SK-N-SH treated with all-trans-retinoic acid at 6 μM for 48 hours (cell line): Measurements from ENCODE around the gene HOXC9.

Experiments
- ATAC-seq: fragments of 200-7000 bp; cut with Tn5 transposase; 3 replicates; pipeline ENCODE4 v1.9.1; 2020; ENCODE audit warnings: mild to moderate bottlenecking, moderate library complexity
- ARNTL ChIP-seq: fragments of 450-650 bp; formaldehyde crosslinking; IDR thresholded peaks from 2 replicates; pipeline ENCODE4 v1.5.0; 2020; ENCODE audit warnings: low read depth, mild to moderate bottlenecking, moderate library complexity, borderline replicate concordance
- BACH2 ChIP-seq: fragments of 250-450 bp; sonication (Bioruptor Pico); IDR thresholded peaks from 2 replicates; pipeline ENCODE4 v1.9.0; 2021; ENCODE audit warnings: mild to moderate bottlenecking, borderline replicate concordance
- ESRRG ChIP-seq: fragments of 250-450 bp; sonication (Bioruptor Pico); IDR thresholded peaks from 2 replicates; pipeline ENCODE4 v1.6.1; 2021; ENCODE audit warnings: mild to moderate bottlenecking
- GLIS3 ChIP-seq: fragments of 250-450 bp; sonication (Bioruptor Pico); IDR thresholded peaks from 2 replicates; pipeline ENCODE4 v1.5.0; 2020; ENCODE audit warnings: mild to moderate bottlenecking, moderate library complexity
- ISL1 ChIP-seq: fragments of 250-450 bp; sonication (Bioruptor Pico); IDR thresholded peaks from 2 replicates; pipeline ENCODE4 v2.1.2; 2022; ENCODE audit warnings: mild to moderate bottlenecking, moderate library complexity
- PPARA ChIP-seq: fragments of 250-450 bp; sonication (Bioruptor Pico); IDR thresholded peaks from 2 replicates; pipeline ENCODE4 v1.5.0; 2020; ENCODE audit warnings: mild to moderate bottlenecking, borderline replicate concordance
- SNAI2 ChIP-seq: fragments of 250-450 bp; sonication (Bioruptor Pico); IDR thresholded peaks from 2 replicates; pipeline ENCODE4 v1.5.0; 2020; ENCODE audit warnings: mild to moderate bottlenecking, moderate library complexity
- TCF4 ChIP-seq: fragments of 250-450 bp; sonication (Bioruptor Pico); IDR thresholded peaks from 2 replicates; pipeline ENCODE4 v1.8.0; 2021; ENCODE audit warnings: mild to moderate bottlenecking, moderate library complexity, borderline replicate concordance
- TOX ChIP-seq: fragments of 250-450 bp; sonication (Bioruptor Pico); IDR thresholded peaks from 2 replicates; pipeline ENCODE4 v1.8.0; 2021; ENCODE audit warnings: mild to moderate bottlenecking, moderate library complexity, borderline replicate concordance
- ZC3H10 ChIP-seq: fragments of 250-450 bp; sonication (Bioruptor Pico); IDR thresholded peaks from 2 replicates; pipeline ENCODE4 v1.5.1; 2021; ENCODE audit warnings: mild to moderate bottlenecking, moderate library complexity
- ZFP3 ChIP-seq: fragments of 250-450 bp; sonication (Bioruptor Pico); IDR thresholded peaks from 2 replicates; pipeline ENCODE4 v1.5.0; 2020; ENCODE audit warnings: mild to moderate bottlenecking, moderate library complexity
- ZFP30 ChIP-seq: fragments of 450-650 bp; formaldehyde crosslinking; IDR thresholded peaks from 2 replicates; pipeline ENCODE4 v1.5.0; 2022; ENCODE audit warnings: mild to moderate bottlenecking, moderate library complexity
- ZNF565 ChIP-seq: fragments of 450-650 bp; formaldehyde crosslinking; conservative IDR thresholded peaks from 2 replicates; pipeline ENCODE4 v1.5.0; 2020; ENCODE audit warnings: low read depth, mild to moderate bottlenecking, moderate library complexity
- ZNF70 ChIP-seq: fragments of 450-650 bp; formaldehyde crosslinking; IDR thresholded peaks from 2 replicates; pipeline ENCODE4 v1.5.0; 2020; ENCODE audit warnings: mild to moderate bottlenecking, moderate library complexity
- ZNF8 ChIP-seq: fragments of 450-650 bp; formaldehyde crosslinking; IDR thresholded peaks from 2 replicates; pipeline ENCODE4 v1.5.0; 2020; ENCODE audit warnings: mild to moderate bottlenecking, moderate library complexity
- TF ChIP-seq, protein P1 (sequence below): fragments of 250-450 bp; sonication (Bioruptor Pico); IDR thresholded peaks from 2 replicates; pipeline ENCODE4 v1.8.0; 2021; ENCODE audit warnings: low read depth, mild to moderate bottlenecking, moderate library complexity, borderline replicate concordance
- TF ChIP-seq, protein P2 (sequence below): fragments of 250-450 bp; sonication (Bioruptor Pico); IDR thresholded peaks from 2 replicates; pipeline ENCODE4 v1.5.1; 2020; ENCODE audit warnings: low read depth, mild to moderate bottlenecking, moderate library complexity
- TF ChIP-seq, protein P3 (sequence below): fragments of 250-450 bp; sonication (Bioruptor Pico); IDR thresholded peaks from 2 replicates; pipeline ENCODE4 v1.8.0; 2020; ENCODE audit warnings: mild to moderate bottlenecking, moderate library complexity, borderline replicate concordance
- TF ChIP-seq, protein P4 (sequence below): fragments of 250-450 bp; sonication (Bioruptor Pico); IDR thresholded peaks from 2 replicates; pipeline ENCODE4 v1.5.1; 2021; ENCODE audit warnings: mild to moderate bottlenecking, moderate library complexity
- TF ChIP-seq, protein P5 (sequence below): fragments of 250-450 bp; sonication (Bioruptor Pico); IDR thresholded peaks from 2 replicates; pipeline ENCODE4 v1.5.0; 2020; ENCODE audit warnings: mild to moderate bottlenecking, moderate library complexity

HOXC9 gene

DNA sequence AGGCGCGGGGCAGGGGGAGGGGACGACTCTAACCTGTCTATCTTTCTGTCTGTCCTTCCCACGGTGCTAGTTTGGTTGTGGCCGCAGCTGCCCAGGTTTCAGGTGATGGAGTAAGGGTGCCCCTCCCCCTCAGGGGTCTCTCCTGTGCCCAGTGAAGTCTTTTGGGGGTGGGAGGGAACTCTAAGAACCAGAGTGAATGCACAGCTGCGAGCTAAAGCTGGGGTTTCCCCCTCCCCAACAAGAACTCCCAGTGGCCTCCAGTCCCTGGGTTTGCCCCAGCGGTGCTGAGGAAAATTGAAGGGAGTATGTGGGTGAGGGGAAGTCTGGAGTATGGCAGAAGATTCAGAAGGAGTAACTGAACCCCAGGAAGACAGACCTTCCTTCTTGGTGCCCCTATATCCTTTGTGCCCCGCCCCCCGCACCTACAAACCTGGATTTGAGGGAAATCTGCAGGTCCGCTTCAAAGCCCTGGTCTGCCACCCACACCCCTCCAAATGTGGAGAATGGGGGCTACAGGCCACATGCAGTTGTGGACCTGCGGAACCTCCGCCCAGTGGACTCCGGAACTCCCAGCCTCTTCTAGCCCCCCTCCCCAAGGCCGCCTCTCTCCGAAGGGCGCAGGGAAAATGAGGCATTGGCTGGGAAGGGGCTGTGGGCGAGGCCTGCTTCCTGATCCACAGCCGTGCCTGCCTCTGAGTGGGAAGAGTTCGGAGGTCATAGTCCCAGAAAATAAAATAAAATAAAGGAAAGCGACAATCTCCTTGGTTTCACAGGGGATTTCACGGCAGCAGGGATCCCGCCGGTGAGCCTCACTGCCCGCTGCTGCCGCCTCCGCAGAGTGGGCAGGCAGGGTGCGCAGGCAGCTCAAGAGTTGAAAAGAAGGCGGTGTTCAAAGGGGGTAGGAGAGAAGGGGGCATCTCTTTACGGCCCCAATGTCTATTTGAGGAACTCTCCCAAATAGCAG, 3.4 kb upstream of the HOXC9 start:
- no peak for ATAC-seq
- no peak for TF ChIP-seq SNAI2 (CRISPR knock-in tag)
- TF ChIP-seq TOX = no peak
- no peak for TF ChIP-seq GLIS3 (CRISPR knock-in tag)
- TF ChIP-seq, protein P1, sequence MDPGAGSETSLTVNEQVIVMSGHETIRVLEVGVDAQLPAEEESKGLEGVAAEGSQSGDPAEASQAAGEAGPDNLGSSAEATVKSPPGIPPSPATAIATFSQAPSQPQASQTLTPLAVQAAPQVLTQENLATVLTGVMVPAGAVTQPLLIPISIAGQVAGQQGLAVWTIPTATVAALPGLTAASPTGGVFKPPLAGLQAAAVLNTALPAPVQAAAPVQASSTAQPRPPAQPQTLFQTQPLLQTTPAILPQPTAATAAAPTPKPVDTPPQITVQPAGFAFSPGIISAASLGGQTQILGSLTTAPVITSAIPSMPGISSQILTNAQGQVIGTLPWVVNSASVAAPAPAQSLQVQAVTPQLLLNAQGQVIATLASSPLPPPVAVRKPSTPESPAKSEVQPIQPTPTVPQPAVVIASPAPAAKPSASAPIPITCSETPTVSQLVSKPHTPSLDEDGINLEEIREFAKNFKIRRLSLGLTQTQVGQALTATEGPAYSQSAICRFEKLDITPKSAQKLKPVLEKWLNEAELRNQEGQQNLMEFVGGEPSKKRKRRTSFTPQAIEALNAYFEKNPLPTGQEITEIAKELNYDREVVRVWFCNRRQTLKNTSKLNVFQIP (CRISPR knock-in tag) = no peak
- TF ChIP-seq ZNF565 (CRISPR knock-in tag) = no peak
- no peak for TF ChIP-seq ZNF70 (CRISPR knock-in tag)
- TF ChIP-seq, protein P2, sequence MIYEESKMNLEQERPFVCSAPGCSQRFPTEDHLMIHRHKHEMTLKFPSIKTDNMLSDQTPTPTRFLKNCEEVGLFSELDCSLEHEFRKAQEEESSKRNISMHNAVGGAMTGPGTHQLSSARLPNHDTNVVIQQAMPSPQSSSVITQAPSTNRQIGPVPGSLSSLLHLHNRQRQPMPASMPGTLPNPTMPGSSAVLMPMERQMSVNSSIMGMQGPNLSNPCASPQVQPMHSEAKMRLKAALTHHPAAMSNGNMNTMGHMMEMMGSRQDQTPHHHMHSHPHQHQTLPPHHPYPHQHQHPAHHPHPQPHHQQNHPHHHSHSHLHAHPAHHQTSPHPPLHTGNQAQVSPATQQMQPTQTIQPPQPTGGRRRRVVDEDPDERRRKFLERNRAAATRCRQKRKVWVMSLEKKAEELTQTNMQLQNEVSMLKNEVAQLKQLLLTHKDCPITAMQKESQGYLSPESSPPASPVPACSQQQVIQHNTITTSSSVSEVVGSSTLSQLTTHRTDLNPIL (CRISPR knock-in tag) = no peak
- TF ChIP-seq, protein P3, sequence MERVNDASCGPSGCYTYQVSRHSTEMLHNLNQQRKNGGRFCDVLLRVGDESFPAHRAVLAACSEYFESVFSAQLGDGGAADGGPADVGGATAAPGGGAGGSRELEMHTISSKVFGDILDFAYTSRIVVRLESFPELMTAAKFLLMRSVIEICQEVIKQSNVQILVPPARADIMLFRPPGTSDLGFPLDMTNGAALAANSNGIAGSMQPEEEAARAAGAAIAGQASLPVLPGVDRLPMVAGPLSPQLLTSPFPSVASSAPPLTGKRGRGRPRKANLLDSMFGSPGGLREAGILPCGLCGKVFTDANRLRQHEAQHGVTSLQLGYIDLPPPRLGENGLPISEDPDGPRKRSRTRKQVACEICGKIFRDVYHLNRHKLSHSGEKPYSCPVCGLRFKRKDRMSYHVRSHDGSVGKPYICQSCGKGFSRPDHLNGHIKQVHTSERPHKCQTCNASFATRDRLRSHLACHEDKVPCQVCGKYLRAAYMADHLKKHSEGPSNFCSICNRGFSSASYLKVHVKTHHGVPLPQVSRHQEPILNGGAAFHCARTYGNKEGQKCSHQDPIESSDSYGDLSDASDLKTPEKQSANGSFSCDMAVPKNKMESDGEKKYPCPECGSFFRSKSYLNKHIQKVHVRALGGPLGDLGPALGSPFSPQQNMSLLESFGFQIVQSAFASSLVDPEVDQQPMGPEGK = no peak
- TF ChIP-seq PPARA (CRISPR knock-in tag) = no peak

DNA sequence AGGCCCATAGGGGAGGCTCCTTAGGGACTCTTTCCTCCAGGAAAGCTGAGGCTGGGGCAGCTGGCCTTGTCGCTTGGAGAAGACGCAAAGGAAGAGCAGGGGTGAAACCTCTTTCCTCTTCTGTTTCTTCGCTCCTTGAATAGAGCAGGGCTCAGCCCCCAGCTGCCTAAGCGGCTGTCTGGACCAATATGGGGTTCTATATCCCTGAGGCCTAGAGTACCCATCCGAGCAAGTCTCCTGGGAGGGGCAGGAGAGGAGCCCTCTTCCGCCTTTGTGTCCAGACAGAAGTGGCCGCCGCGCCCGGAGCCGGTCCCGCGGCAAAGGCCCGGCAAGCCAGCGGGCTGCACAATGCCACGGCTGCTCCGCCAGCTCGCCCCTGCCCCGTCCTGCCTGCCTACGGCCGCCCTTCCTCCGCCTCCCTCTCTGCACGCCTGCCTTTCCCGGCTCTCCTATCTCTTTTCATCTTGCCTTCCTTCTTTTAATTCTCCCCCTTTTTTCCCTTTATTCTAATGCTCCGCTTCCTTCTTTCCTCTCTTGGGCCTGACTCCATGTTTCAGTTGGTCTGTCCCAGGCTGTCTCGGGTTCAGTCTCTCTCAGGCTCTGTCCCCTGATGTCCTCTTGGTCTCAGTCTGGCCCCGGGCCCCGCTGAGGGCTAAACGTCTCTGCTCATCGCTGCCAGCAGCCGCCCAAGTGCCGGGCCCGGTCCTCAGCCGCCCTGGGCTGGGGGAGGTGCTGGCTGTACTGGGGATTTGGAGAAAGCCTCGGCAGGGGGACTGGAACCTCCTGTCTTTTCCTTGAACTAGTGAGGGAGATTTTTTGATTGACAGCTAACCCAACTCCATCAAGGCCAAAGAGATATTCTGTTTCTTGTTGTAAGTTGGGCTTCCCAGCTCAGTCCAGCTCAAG, 2.5 kb upstream of the HOXC9 start:
- TF ChIP-seq ZNF8 (CRISPR knock-in tag) (no peak), ESRRG (no peak), ZFP30 (CRISPR knock-in tag) (no peak), BACH2 (CRISPR knock-in tag) (no peak), TOX (no peak), GLIS3 (CRISPR knock-in tag) (no peak), ISL1 (CRISPR knock-in tag) (no peak), PPARA (CRISPR knock-in tag) (no peak), ARNTL (CRISPR knock-in tag) (no peak), ZNF565 (CRISPR knock-in tag) (no peak), ZFP3 (CRISPR knock-in tag) (no peak), TCF4 (CRISPR knock-in tag) (no peak), ZC3H10 (CRISPR knock-in tag) (no peak)
- TF ChIP-seq, protein P4, sequence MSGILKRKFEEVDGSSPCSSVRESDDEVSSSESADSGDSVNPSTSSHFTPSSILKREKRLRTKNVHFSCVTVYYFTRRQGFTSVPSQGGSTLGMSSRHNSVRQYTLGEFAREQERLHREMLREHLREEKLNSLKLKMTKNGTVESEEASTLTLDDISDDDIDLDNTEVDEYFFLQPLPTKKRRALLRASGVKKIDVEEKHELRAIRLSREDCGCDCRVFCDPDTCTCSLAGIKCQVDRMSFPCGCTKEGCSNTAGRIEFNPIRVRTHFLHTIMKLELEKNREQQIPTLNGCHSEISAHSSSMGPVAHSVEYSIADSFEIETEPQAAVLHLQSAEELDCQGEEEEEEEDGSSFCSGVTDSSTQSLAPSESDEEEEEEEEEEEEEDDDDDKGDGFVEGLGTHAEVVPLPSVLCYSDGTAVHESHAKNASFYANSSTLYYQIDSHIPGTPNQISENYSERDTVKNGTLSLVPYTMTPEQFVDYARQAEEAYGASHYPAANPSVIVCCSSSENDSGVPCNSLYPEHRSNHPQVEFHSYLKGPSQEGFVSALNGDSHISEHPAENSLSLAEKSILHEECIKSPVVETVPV (CRISPR knock-in tag) = no peak
- TF ChIP-seq, protein P1 (CRISPR knock-in tag) = no peak
- TF ChIP-seq, protein P5, sequence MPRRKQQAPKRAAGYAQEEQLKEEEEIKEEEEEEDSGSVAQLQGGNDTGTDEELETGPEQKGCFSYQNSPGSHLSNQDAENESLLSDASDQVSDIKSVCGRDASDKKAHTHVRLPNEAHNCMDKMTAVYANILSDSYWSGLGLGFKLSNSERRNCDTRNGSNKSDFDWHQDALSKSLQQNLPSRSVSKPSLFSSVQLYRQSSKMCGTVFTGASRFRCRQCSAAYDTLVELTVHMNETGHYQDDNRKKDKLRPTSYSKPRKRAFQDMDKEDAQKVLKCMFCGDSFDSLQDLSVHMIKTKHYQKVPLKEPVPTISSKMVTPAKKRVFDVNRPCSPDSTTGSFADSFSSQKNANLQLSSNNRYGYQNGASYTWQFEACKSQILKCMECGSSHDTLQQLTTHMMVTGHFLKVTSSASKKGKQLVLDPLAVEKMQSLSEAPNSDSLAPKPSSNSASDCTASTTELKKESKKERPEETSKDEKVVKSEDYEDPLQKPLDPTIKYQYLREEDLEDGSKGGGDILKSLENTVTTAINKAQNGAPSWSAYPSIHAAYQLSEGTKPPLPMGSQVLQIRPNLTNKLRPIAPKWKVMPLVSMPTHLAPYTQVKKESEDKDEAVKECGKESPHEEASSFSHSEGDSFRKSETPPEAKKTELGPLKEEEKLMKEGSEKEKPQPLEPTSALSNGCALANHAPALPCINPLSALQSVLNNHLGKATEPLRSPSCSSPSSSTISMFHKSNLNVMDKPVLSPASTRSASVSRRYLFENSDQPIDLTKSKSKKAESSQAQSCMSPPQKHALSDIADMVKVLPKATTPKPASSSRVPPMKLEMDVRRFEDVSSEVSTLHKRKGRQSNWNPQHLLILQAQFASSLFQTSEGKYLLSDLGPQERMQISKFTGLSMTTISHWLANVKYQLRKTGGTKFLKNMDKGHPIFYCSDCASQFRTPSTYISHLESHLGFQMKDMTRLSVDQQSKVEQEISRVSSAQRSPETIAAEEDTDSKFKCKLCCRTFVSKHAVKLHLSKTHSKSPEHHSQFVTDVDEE (CRISPR knock-in tag) = no peak
- TF ChIP-seq, protein P2 (CRISPR knock-in tag) = no peak

More for the DNA sequence above, 2.5 kb upstream of the HOXC9 start:
- ATAC-seq = no peak
